Neural progenitor cell (in vitro differentiated cells): ENCODE data around the gene CCL18. TPM values are rescaled to one million over a fixed set of nuclear protein-coding genes. Genes with fewer than 3 reads are reported as not detected.
"Not testable (repeated sequence)": the region's sequence is repeated elsewhere in the genome, so short reads cannot be mapped to it uniquely, and the experiment has no call there.

ENCODE experiments used
- DNase-seq: peaks from one replicate; pipeline ENCODE4 v3.0.0-alpha.2; 2016; ENCODE audit warnings: low spot score
- H2AFZ ChIP-seq: fragments of 200-600 bp; sonication (generic); replicated peaks from 2 replicates; pipeline ENCODE4 v1.6.1; 2016; ENCODE audit warnings: antibody characterized with exemption
- H3F3A ChIP-seq: fragments of 200-600 bp; sonication (generic); 2 replicates; pipeline ENCODE4 v1.6.1; 2016; ENCODE audit warnings: antibody characterized with exemption, low read depth
- H3K27ac ChIP-seq: fragments of 200-600 bp; sonication (generic); 2 replicates; pipeline ENCODE4 v1.5.1; 2016; ENCODE audit warnings: mild to moderate bottlenecking
- H3K27me3 ChIP-seq: fragments of 200-600 bp; sonication (generic); 2 replicates; pipeline ENCODE4 v1.6.1; 2016; ENCODE audit warnings: mild to moderate bottlenecking, moderate library complexity
- H3K36me3 ChIP-seq: fragments of 200-600 bp; sonication (generic); 2 replicates; pipeline ENCODE4 v1.5.1; 2016
- H3K4me1 ChIP-seq: fragments of 200-600 bp; sonication (generic); 2 replicates; pipeline ENCODE4 v1.6.1; 2016; ENCODE audit warnings: mixed run types
- H3K4me2 ChIP-seq: fragments of 200-600 bp; sonication (generic); 2 replicates; pipeline ENCODE4 v1.6.1; 2016
- H3K4me3 ChIP-seq: fragments of 200-600 bp; sonication (generic); 2 replicates; pipeline ENCODE4 v1.5.1; 2016
- H3K79me2 ChIP-seq: fragments of 200-600 bp; sonication (generic); 2 replicates; pipeline ENCODE4 v1.6.1; 2016; ENCODE audit warnings: low read depth
- H3K9ac ChIP-seq: fragments of 200-600 bp; sonication (generic); 2 replicates; pipeline ENCODE4 v1.6.1; 2016
- H3K9me3 ChIP-seq: fragments of 200-600 bp; sonication (generic); 2 replicates; pipeline ENCODE4 v1.5.1; 2016; ENCODE audit warnings: low read depth
- H4K20me1 ChIP-seq: fragments of 200-600 bp; sonication (generic); 2 replicates; pipeline ENCODE4 v1.6.1; 2016; ENCODE audit warnings: low read depth
- H3K27ac Mint-ChIP-seq: 3 replicates; pipeline ENCODE4 v1.8.0; 2021; ENCODE audit warnings: mixed read lengths
- H3K27me3 Mint-ChIP-seq: 2 replicates; pipeline ENCODE4 v1.8.0; 2022; ENCODE audit warnings: low read depth, mild to moderate bottlenecking, inconsistent platforms, moderate library complexity, mixed read lengths; ENCODE audit not compliant: insufficient read depth
- H3K36me3 Mint-ChIP-seq: 3 replicates; pipeline ENCODE4 v1.8.0; 2021; ENCODE audit warnings: mixed read lengths
- H3K4me1 Mint-ChIP-seq: 3 replicates; pipeline ENCODE4 v1.8.0; 2021; ENCODE audit warnings: mixed read lengths
- H3K4me3 Mint-ChIP-seq: 3 replicates; pipeline ENCODE4 v1.8.0; 2021; ENCODE audit warnings: mild to moderate bottlenecking, moderate library complexity, mixed read lengths
- H3K9me3 Mint-ChIP-seq: 3 replicates; pipeline ENCODE4 v1.8.0; 2020; ENCODE audit warnings: mixed read lengths
- EZH2 ChIP-seq: fragments of 200-600 bp; sonication (generic); IDR thresholded peaks from 2 replicates; pipeline ENCODE4 v1.6.1; 2017; ENCODE audit warnings: antibody characterized with exemption, mild to moderate bottlenecking, moderate library complexity
- EZH2phosphoT487 ChIP-seq: fragments of 200-600 bp; sonication (generic); IDR thresholded peaks from 2 replicates; pipeline ENCODE4 v1.6.1; 2017; ENCODE audit warnings: antibody characterized with exemption
- total RNA-seq: library from RNA; depleted of rRNA; stranded (reverse); fragments of >200 nt; gene quantifications from 2 replicates; pipeline ENCODE4 v1.2.3, GENCODE V29; 2015; ENCODE audit warnings: low replicate concordance
- TF ChIP-seq, protein P1 (sequence below): fragments of 200-600 bp; sonication (generic); IDR thresholded peaks from 2 replicates; pipeline ENCODE4 v1.5.1; 2017; ENCODE audit warnings: antibody characterized with exemption, mild to moderate bottlenecking

The CCL18 gene
- total RNA-seq, 1 donor from 2014 or later: not detected

DNA sequence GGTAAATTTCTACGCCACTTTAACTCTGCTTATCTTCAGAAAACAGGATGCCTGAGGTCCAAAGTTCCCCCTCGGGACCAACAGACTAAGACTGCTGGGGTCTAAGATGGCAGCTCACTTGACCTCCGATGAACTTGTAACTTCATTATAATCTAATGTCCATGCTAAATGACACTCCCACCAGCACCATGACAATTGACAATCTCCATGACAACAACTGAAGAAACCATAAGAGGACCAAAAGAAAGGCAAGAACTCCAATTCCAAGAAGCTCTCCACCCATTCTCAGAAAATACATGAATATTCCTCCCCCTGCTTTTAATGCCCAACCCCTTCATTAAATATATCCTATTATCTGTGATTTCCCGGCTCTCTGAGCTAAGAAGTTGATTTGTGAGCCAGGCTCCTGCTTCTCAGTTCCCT lies 47.0 kb downstream of the CCL18 start:
- no peak overlapping the region for H3K27ac ChIP-seq
- H3F3A ChIP-seq: no peaks in the 10 kb centered on the region
- TF ChIP-seq EZH2 (no peak), EZH2phosphoT487 (no peak)
- TF ChIP-seq, protein P1, sequence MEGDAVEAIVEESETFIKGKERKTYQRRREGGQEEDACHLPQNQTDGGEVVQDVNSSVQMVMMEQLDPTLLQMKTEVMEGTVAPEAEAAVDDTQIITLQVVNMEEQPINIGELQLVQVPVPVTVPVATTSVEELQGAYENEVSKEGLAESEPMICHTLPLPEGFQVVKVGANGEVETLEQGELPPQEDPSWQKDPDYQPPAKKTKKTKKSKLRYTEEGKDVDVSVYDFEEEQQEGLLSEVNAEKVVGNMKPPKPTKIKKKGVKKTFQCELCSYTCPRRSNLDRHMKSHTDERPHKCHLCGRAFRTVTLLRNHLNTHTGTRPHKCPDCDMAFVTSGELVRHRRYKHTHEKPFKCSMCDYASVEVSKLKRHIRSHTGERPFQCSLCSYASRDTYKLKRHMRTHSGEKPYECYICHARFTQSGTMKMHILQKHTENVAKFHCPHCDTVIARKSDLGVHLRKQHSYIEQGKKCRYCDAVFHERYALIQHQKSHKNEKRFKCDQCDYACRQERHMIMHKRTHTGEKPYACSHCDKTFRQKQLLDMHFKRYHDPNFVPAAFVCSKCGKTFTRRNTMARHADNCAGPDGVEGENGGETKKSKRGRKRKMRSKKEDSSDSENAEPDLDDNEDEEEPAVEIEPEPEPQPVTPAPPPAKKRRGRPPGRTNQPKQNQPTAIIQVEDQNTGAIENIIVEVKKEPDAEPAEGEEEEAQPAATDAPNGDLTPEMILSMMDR: no peak
- Mint-ChIP-seq H3K4me3 (no peak overlapping the region), H3K27me3 (peaks cover 7% of the 10 kb centered on the region), H3K36me3 (no peaks in the 10 kb centered on the region), H3K4me1 (peaks cover 6% of the 10 kb centered on the region), H3K27ac (no peak overlapping the region), H3K9me3 (peaks cover 10% of the 10 kb centered on the region)
- no peaks in the 10 kb centered on the region for H4K20me1 ChIP-seq
- H3K79me2 ChIP-seq: no peaks in the 10 kb centered on the region
- H3K27me3 ChIP-seq: no peaks in the 10 kb centered on the region
- no peak overlapping the region for H3K4me3 ChIP-seq
- DNase-seq: no peak
- H3K4me2 ChIP-seq: no peak overlapping the region
- H2AFZ ChIP-seq: no peak overlapping the region
- H3K9ac ChIP-seq: no peak overlapping the region
- peaks cover 6% of the 10 kb centered on the region for H3K4me1 ChIP-seq
- no peaks in the 10 kb centered on the region for H3K9me3 ChIP-seq
- H3K36me3 ChIP-seq: no peaks in the 10 kb centered on the region

DNA sequence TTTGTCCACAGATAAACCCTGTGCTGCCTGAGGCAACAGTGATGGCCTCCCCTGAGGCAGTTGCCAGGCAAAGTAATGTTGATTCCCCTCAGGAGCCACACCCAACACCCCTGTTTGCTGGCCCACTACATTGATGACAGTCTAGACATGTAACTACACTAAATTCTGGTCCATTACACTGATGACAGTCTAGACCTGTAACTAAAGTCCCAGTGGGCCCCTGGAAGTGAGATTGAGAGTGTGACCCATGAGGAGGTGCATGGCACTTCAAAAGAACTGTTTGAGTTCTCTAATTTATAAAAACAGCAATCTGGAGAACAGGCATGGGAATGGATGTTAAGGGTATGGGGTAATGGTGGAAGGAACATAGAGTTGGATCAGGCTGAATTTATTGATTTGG lies 48.5 kb downstream of the CCL18 start:
- peaks cover 6% of the 10 kb centered on the region for H3K4me1 Mint-ChIP-seq
- Histone ChIP-seq H3K9me3 (no peaks in the 10 kb centered on the region), H3K4me2 (no peak overlapping the region), H3F3A (no peaks in the 10 kb centered on the region), H3K27me3 (no peaks in the 10 kb centered on the region), H4K20me1 (no peaks in the 10 kb centered on the region), H3K79me2 (no peaks in the 10 kb centered on the region), H3K9ac (no peak overlapping the region), H3K4me1 (peaks cover 8% of the 10 kb centered on the region), H3K27ac (no peak overlapping the region), H3K36me3 (no peaks in the 10 kb centered on the region), H3K4me3 (no peak overlapping the region), H2AFZ (no peak overlapping the region)
- H3K27ac Mint-ChIP-seq: no peak overlapping the region
- H3K9me3 Mint-ChIP-seq: peaks cover 10% of the 10 kb centered on the region
- TF ChIP-seq, protein P1: no peak
- no peak for TF ChIP-seq EZH2phosphoT487
- TF ChIP-seq EZH2: no peak
- H3K4me3 Mint-ChIP-seq: no peak overlapping the region
- peaks cover 5% of the 10 kb centered on the region for H3K27me3 Mint-ChIP-seq
- no peaks in the 10 kb centered on the region for H3K36me3 Mint-ChIP-seq
- no peak for DNase-seq

DNA sequence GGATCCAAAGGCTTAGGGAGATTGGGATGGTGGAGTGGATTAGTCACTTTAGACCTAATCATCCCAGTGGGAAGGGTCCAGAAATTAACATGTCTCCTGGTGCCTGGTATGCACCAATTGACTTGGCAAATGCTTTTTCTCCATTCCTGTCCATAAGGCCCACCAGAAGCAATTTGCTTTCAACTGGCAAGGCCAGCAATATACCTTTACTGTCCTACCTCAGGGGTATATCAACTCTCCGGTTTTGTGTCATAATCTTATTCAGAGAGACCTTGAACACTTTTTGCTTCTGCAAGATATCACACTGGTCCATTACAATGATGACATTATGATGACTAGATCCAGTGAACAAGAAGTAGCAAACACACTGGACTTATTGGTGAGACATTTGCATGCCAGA lies 49.1 kb downstream of the CCL18 start:
- H3K27me3 ChIP-seq, H3F3A ChIP-seq, H3K4me2 ChIP-seq, H3K27ac ChIP-seq, H4K20me1 ChIP-seq, H3K4me1 Mint-ChIP-seq, H3K27ac Mint-ChIP-seq, H3K36me3 ChIP-seq, H2AFZ ChIP-seq, H3K4me3 Mint-ChIP-seq, H3K79me2 ChIP-seq, H3K27me3 Mint-ChIP-seq, H3K4me3 ChIP-seq, H3K36me3 Mint-ChIP-seq, DNase-seq, H3K9ac ChIP-seq, H3K9me3 ChIP-seq: not testable (repeated sequence)
- peaks cover 14% of the 10 kb centered on the region for H3K4me1 ChIP-seq
- peaks cover 10% of the 10 kb centered on the region for H3K9me3 Mint-ChIP-seq

DNA sequence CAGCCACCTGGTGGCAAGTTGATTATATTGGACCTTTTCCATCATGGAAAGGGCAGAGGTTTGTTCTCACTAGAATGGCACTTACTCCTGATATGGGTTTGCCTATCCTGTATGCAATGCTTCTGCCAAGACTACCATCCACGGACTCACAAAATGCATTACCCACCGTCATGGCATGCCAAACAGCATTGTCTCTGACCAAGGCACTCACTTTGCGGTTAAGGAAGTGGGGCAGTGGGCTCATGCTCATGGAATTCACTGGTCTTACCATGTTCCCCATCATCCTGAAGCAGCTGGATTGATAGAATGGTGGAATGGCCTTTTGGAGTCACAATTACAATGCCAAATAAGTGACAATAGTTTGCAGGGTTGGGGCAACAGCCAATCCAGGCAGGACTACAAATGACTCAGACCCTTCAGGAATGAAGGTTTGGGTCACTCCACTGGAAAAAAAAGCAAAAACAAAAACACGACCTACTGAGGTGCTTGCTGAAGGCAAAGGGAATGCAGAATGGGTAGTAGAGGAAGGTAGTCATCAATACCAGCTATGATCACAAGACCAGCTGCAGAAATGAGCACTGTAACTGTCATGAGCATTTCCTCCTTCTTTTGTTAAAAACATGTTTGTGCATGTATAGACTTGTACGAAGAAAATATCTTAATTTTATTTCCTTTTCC lies 51.0 kb downstream of the CCL18 start:
- H3K36me3 ChIP-seq, H3K9ac ChIP-seq, H2AFZ ChIP-seq, H3K4me2 ChIP-seq, H3K4me3 ChIP-seq, H3K4me3 Mint-ChIP-seq, H3K27me3 ChIP-seq, H3K36me3 Mint-ChIP-seq, H3K79me2 ChIP-seq, H3K27me3 Mint-ChIP-seq, H4K20me1 ChIP-seq, H3K9me3 ChIP-seq, DNase-seq, H3K27ac Mint-ChIP-seq, H3F3A ChIP-seq, H3K27ac ChIP-seq, H3K4me1 Mint-ChIP-seq: not testable (repeated sequence)
- peaks cover 10% of the 10 kb centered on the region for H3K9me3 Mint-ChIP-seq
- H3K4me1 ChIP-seq: peaks cover 20% of the 10 kb centered on the region

DNA sequence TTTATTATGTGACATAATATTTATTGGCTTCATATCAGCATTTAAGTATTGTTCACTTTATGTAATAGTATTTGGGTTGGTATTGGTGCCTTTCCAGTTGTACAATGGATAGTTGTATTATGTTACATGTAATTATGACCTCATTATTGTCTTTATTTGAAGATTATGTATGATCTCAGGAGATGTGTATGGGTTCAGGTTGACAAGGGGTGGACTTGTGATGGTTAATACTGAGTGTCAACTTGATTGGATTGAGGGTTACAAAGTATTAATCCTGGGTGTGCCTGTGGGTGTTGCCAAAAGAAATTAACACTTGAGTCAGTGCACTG lies 51.5 kb downstream of the CCL18 start:
- not testable (repeated sequence) for H3K4me3 ChIP-seq, H3K27ac ChIP-seq, DNase-seq, H3K4me1 Mint-ChIP-seq, H3K27ac Mint-ChIP-seq, H3K9me3 ChIP-seq, H3K79me2 ChIP-seq, H3F3A ChIP-seq, H3K36me3 Mint-ChIP-seq, H3K36me3 ChIP-seq, H3K4me2 ChIP-seq, H3K27me3 Mint-ChIP-seq, H3K9ac ChIP-seq, H4K20me1 ChIP-seq, H3K4me3 Mint-ChIP-seq, H2AFZ ChIP-seq, H3K27me3 ChIP-seq
- H3K4me1 ChIP-seq: peaks cover 20% of the 10 kb centered on the region
- H3K9me3 Mint-ChIP-seq: peaks cover 10% of the 10 kb centered on the region
